ENCODE measurements around the gene LYSET. TPM values are rescaled to one million over a fixed set of nuclear protein-coding genes. Genes with fewer than 3 reads are reported as not detected.

Gene LYSET
- total and polyA plus RNA-seq, 9 of the 15 experiments (the other 6 are each of a cell fraction or from before 2014, with no cell fraction given), result 7.6 to 36.6 (median 15.9) TPM

DNA sequence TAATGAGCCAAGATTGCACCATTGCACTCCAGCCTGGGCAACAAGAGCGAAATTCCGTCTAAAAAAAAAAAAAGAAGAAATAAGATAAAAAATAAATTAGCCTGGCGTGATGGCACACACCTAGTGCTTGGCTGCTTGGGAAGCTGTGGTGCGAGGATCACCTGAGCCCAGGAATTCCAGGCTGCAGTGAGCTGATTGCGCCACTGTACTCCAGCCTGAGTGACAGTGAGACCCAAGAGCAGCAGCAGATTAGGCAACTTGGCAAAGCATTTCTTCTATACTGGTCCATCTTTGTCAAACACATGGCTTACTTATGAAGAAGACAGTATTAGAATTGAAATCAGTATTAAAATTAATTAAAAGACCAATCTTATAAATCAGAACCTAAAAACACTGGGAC lies 15.4 kb downstream of the LYSET start (continued):
- TF ChIP-seq REST (IDR thresholded peaks at IDR 0.05; ENCODE audit: borderline replicate concordance), result no peak
- no peak for TF ChIP-seq REST (CRISPR knock-in tag; IDR thresholded peaks at IDR 0.05; ENCODE audit: low read depth)
- no peak for TF ChIP-seq PHF21A (IDR thresholded peaks at IDR 0.05; ENCODE audit: borderline replicate concordance, low read depth)
- TF ChIP-seq ZNF707 (CRISPR knock-in tag; conservative IDR thresholded peaks at IDR 0.05), result no peak
- no peak for TF ChIP-seq NKRF (IDR thresholded peaks at IDR 0.05; ENCODE audit: borderline replicate concordance)
- no peak for TF ChIP-seq ZNF77 (CRISPR knock-in tag; IDR thresholded peaks at IDR 0.05)
- no peak for TF ChIP-seq MEIS2 (IDR thresholded peaks at IDR 0.05; ENCODE audit: partially characterized antibody)
- no peak for TF ChIP-seq TOE1 (IDR thresholded peaks at IDR 0.05; ENCODE audit: borderline replicate concordance)
- no peak for TF ChIP-seq TOE1 (CRISPR knock-in tag; IDR thresholded peaks at IDR 0.05; ENCODE audit: borderline replicate concordance, low read depth)
- no peak for TF ChIP-seq ILF3 (IDR thresholded peaks at IDR 0.05; ENCODE audit: borderline replicate concordance)
- TF ChIP-seq ZNF561 (CRISPR knock-in tag; conservative IDR thresholded peaks at IDR 0.05), result no peak
- TF ChIP-seq SMARCC2 (IDR thresholded peaks at IDR 0.05; ENCODE audit: low read depth), result no peak
- TF ChIP-seq BMI1 (IDR thresholded peaks at IDR 0.05; ENCODE audit: low read length), result no peak
- no peak for TF ChIP-seq DMBX1 (CRISPR knock-in tag; IDR thresholded peaks at IDR 0.05; ENCODE audit: borderline replicate concordance)
- TF ChIP-seq ZBTB7A (IDR thresholded peaks at IDR 0.05; ENCODE audit: borderline replicate concordance, control insufficient read depth, low read depth, low read length), result no peak
- no peak for TF ChIP-seq CGGBP1 (CRISPR knock-in tag; IDR thresholded peaks at IDR 0.05)

Data from K562 (cell line).